Peyer's patch (tissue), 4 donors: Measurements from ENCODE around the gene MACROD2.

Experiments
- CTCF ChIP-seq, 6 experiments: fragments of 450-650 bp in 4 of 6; fragments of 200-600 bp in 2 of 6; sonication (generic) in 1 of 6; IDR thresholded peaks; one replicate each; pipeline ENCODE4 v1.5.1; 2017 to 2019; ENCODE audit warnings: antibody characterized with exemption in 6 of 6, mild to moderate bottlenecking in 3 of 6, moderate library complexity in 1 of 6
- POLR2A ChIP-seq, 2 donors: fragments of 450-650 bp; IDR thresholded peaks; one replicate each; pipeline ENCODE4 v1.5.1; 2017; ENCODE audit warnings: antibody characterized with exemption in 2 of 2, mild to moderate bottlenecking in 2 of 2, moderate library complexity in 2 of 2

GRCh38 chr20:14925300-14925699, 930.0 kb downstream of the MACROD2 start:
- no peak for TF ChIP-seq CTCF (IDR thresholded peaks at IDR 0.05)
- TF ChIP-seq POLR2A (IDR thresholded peaks at IDR 0.05): no peak
